Astrocyte of the spinal cord (primary cell): ENCODE data around the gene EFNA4.

Source experiments
- DNase-seq: peaks from one replicate; pipeline ENCODE4 v3.0.0; 2011; ENCODE audit warnings: low read depth, low spot score
- H3K4me3 ChIP-seq: 2 replicates; pipeline ENCODE4 v1.5.1; 2011; ENCODE audit warnings: low read depth, mild to moderate bottlenecking, low read length, moderate library complexity
- in situ Hi-C: cut with HindIII; loops from 2 replicates; pipeline ENCODE4 v1.10.0; 2017; ENCODE audit warnings: low sequenced_read_pairs
- TF ChIP-seq, protein P1 (sequence below): IDR thresholded peaks from 2 replicates; pipeline ENCODE4 v1.5.1; 2012; ENCODE audit warnings: low read depth, mild to moderate bottlenecking, low read length, inconsistent platforms

The EFNA4 gene

GRCh38 chr1:155024315-155024714 lies 39.2 kb upstream of the EFNA4 start:
- no peak overlapping the region for H3K4me3 ChIP-seq
- DNase-seq = no peak
- in situ Hi-C loops = no loop called here
- TF ChIP-seq, protein P1, sequence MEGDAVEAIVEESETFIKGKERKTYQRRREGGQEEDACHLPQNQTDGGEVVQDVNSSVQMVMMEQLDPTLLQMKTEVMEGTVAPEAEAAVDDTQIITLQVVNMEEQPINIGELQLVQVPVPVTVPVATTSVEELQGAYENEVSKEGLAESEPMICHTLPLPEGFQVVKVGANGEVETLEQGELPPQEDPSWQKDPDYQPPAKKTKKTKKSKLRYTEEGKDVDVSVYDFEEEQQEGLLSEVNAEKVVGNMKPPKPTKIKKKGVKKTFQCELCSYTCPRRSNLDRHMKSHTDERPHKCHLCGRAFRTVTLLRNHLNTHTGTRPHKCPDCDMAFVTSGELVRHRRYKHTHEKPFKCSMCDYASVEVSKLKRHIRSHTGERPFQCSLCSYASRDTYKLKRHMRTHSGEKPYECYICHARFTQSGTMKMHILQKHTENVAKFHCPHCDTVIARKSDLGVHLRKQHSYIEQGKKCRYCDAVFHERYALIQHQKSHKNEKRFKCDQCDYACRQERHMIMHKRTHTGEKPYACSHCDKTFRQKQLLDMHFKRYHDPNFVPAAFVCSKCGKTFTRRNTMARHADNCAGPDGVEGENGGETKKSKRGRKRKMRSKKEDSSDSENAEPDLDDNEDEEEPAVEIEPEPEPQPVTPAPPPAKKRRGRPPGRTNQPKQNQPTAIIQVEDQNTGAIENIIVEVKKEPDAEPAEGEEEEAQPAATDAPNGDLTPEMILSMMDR = no peak

DNA sequence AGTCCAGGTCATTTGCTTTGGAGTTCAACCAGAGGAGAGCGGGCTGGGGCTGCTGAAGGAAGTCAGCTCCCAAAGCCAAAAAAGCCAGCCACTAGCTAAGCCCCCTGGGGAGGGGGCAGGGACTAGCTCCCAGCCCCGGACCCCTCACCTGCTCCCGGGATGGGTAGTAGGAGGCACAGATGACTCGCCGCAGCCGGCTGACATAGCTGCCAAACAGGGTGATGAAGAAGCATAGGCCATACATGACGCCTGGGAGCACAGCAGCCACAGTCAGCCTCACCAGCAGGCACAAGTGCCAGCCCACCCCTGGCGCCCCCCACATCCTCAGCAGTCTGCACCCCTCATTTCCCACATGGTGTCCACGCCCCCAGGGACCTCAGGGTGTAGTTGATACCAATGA lies 37.4 kb upstream of the EFNA4 start:
- no peak overlapping the region for H3K4me3 ChIP-seq
- DNase-seq = no peak
- in situ Hi-C loops = no loop called here
- TF ChIP-seq, protein P1 = no peak

DNA sequence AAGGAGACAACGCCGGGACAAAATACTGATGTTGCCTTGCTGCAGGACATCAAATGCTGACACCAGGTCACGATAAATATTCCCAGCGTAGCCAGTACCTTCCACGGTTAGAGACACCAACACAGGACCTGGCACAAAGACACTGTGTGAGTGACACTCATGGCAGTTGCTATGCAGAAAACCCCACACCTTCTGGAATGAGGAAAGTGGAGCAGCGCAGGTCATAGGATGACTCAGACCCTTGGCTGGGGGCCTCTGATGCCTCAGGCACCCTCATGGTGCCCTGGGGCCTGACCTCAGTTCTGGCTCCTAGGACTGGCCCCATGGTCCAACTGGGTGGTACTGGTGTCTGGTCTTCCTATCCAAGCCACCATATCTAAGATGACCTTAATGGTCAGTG lies 37.0 kb upstream of the EFNA4 start:
- H3K4me3 ChIP-seq = no peak overlapping the region
- DNase-seq = no peak
- in situ Hi-C loops = no loop called here
- TF ChIP-seq, protein P1 = no peak

DNA sequence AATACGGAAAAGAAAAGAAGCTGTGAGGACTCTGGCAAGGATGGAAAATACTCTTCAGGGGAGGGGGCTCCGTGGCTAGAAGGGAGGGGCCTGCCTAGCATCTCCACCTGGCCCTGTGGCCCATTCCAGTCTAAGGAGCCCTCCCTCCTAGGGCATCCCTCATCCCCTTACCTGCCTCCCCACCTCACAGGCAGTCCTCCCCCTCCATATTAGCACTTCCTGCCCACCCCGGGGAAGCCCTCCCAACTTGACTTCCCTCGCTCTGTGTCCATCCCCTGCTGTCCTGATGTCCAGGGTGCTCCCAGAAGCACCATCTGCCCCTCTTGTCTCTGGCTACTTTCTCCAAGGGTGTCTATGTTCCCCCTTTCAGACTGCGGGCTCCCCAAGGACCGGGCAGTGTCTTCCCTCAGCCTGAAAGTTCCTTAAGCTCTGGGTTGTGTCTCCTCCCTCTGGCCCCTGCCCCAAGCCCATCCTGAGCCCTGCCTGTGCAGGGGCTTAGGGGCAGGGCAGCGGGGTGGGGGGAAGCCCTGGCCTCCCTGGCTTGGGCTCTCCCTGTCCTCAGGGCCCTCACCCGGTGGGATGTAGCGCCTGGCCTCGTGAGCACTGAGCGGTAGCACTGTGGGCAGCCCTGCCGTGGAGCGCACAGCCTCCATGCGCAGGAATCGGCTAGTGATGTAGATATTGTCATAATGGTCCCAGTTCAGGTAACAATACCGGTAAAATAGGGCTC lies 33.9 kb upstream of the EFNA4 start:
- in situ Hi-C loops = no loop called here
- no peak overlapping the region for H3K4me3 ChIP-seq
- TF ChIP-seq, protein P1 = no peak
- no peak for DNase-seq

GRCh38 chr1:155030243-155030795 lies 33.2 kb upstream of the EFNA4 start:
- TF ChIP-seq, protein P1 = no peak
- no peak overlapping the region for H3K4me3 ChIP-seq
- DNase-seq = no peak
- in situ Hi-C loops = no loop called here

GRCh38 chr1:155030899-155031298 lies 32.6 kb upstream of the EFNA4 start:
- in situ Hi-C loops = no loop called here
- no peak overlapping the region for H3K4me3 ChIP-seq
- DNase-seq = no peak
- TF ChIP-seq, protein P1 = no peak
